ENCODE data around the gene KDELR1.

KDELR1 gene

GRCh38 chr19:48370955-48371354 is 20.4 kb downstream of the KDELR1 start:
- DNase-seq = no peak

- DNase-seq = peak; percentile 39
Observed at GRCh38 chr19:48368936-48369335, 22.4 kb downstream of the KDELR1 start.

GRCh38 chr19:48367855-48368254 is 23.5 kb downstream of the KDELR1 start:
- DNase-seq = no peak

- DNase-seq = no peak
Observed at GRCh38 chr19:48365602-48366001, 25.7 kb downstream of the KDELR1 start.

GRCh38 chr19:48364598-48365348 is 26.6 kb downstream of the KDELR1 start:
- DNase-seq = no peak

- peak; percentile 99 for DNase-seq
Observed at GRCh38 chr19:48363810-48364597, 27.3 kb downstream of the KDELR1 start, which contains the start of the genes SYNGR4 and TMEM143. Gene SYNGR4, plus strand, starts transcription at chr19:48364367. Its CDS starts 1,476 bp downstream, at chr19:48365843. Gene TMEM143, minus strand, starts transcription at chr19:48363940. Its CDS starts 20 bp downstream, at chr19:48363920.

GRCh38 chr19:48363500-48363809 is 27.9 kb downstream of the KDELR1 start:
- DNase-seq = no peak

- DNase-seq = peak; percentile 96
Observed at GRCh38 chr19:48362716-48363499, 28.4 kb downstream of the KDELR1 start.

GRCh38 chr19:48361912-48362311 is 29.4 kb downstream of the KDELR1 start:
- no peak for DNase-seq

GRCh38 chr19:48359123-48359522 is 32.2 kb downstream of the KDELR1 start:
- DNase-seq = no peak

- DNase-seq = no peak
Observed at GRCh38 chr19:48355365-48355954, 35.9 kb downstream of the KDELR1 start.

GRCh38 chr19:48354332-48354992 is 36.9 kb downstream of the KDELR1 start:
- DNase-seq = no peak

- no peak for DNase-seq
Observed at GRCh38 chr19:48353677-48354076, 37.7 kb downstream of the KDELR1 start.

- DNase-seq = no peak
Observed at GRCh38 chr19:48351341-48351752, 40.0 kb downstream of the KDELR1 start.

GRCh38 chr19:48350856-48351255 is 40.5 kb downstream of the KDELR1 start:
- DNase-seq = no peak

- DNase-seq = no peak
Observed at GRCh38 chr19:48348737-48349136, 42.6 kb downstream of the KDELR1 start.

- DNase-seq = no peak
Observed at GRCh38 chr19:48348045-48348444, 43.3 kb downstream of the KDELR1 start.

- DNase-seq = no peak
Observed at GRCh38 chr19:48346191-48346590, 45.2 kb downstream of the KDELR1 start.

GRCh38 chr19:48344892-48345291 is 46.5 kb downstream of the KDELR1 start:
- DNase-seq = no peak

GRCh38 chr19:48342841-48343540 is 48.4 kb downstream of the KDELR1 start:
- DNase-seq = no peak

- no peak for DNase-seq
Observed at GRCh38 chr19:48342414-48342738, 49.0 kb downstream of the KDELR1 start.

All from NCI-H510A (cell line).